GM23338 (cell line): ENCODE results near the gene IRAK1. TPM values are rescaled to one million over a fixed set of nuclear protein-coding genes. Genes with fewer than 3 reads are reported as not detected.

ENCODE experiments used
- ATAC-seq: fragments of 200-7000 bp; cut with Tn5 transposase; 3 replicates; pipeline ENCODE4 v1.9.1; 2020
- DNase-seq: peaks from one replicate; pipeline ENCODE4 v3.0.0-alpha.2; 2015; ENCODE audit warnings: low spot score
- H2AFZ ChIP-seq: fragments of 200-600 bp; sonication (generic); 2 replicates; pipeline ENCODE4 v1.8.0; 2016; ENCODE audit warnings: antibody characterized with exemption, mild to moderate bottlenecking, moderate library complexity
- H3F3A ChIP-seq: fragments of 200-600 bp; sonication (generic); replicated peaks from 2 replicates; pipeline ENCODE4 v1.8.0; 2017; ENCODE audit warnings: antibody characterized with exemption, mixed run types, low read depth
- H3K27ac ChIP-seq: fragments of 200-600 bp; sonication (generic); 2 replicates; pipeline ENCODE4 v1.6.1; 2016; ENCODE audit warnings: low read depth
- H3K27me3 ChIP-seq: fragments of 200-600 bp; sonication (generic); 2 replicates; pipeline ENCODE4 v1.8.0; 2016; ENCODE audit warnings: mild to moderate bottlenecking, mixed run types, moderate library complexity; ENCODE audit not compliant: insufficient read depth
- H3K36me3 ChIP-seq: fragments of 200-600 bp; sonication (generic); 2 replicates; pipeline ENCODE4 v1.8.0; 2016; ENCODE audit warnings: mild to moderate bottlenecking; ENCODE audit not compliant: insufficient read depth
- H3K4me1 ChIP-seq: fragments of 200-600 bp; sonication (generic); 2 replicates; pipeline ENCODE4 v1.8.0; 2016; ENCODE audit warnings: mild to moderate bottlenecking, moderate library complexity; ENCODE audit not compliant: insufficient read depth
- H3K4me2 ChIP-seq: fragments of 200-600 bp; sonication (generic); 2 replicates; pipeline ENCODE4 v1.7.1; 2017; ENCODE audit warnings: mixed run types
- H3K4me3 ChIP-seq: fragments of 200-600 bp; sonication (generic); 2 replicates; pipeline ENCODE4 v1.6.1; 2016; ENCODE audit warnings: mixed run types
- H3K79me2 ChIP-seq: fragments of 200-600 bp; sonication (generic); replicated peaks from 2 replicates; pipeline ENCODE4 v1.8.0; 2017; ENCODE audit warnings: mild to moderate bottlenecking; ENCODE audit not compliant: insufficient read depth
- H3K9me2 ChIP-seq: fragments of 200-600 bp; sonication (generic); 2 replicates; pipeline ENCODE4 v1.8.0; 2017; ENCODE audit not compliant: insufficient read depth
- H4K20me1 ChIP-seq: fragments of 200-600 bp; sonication (generic); replicated peaks from 2 replicates; pipeline ENCODE4 v1.8.0; 2017; ENCODE audit warnings: mild to moderate bottlenecking; ENCODE audit not compliant: insufficient read depth
- H3K27ac Mint-ChIP-seq: 2 replicates; pipeline ENCODE4 v1.8.0; 2020; ENCODE audit warnings: inconsistent platforms, mild to moderate bottlenecking, moderate library complexity, mixed read lengths
- H3K27me3 Mint-ChIP-seq: 3 replicates; pipeline ENCODE4 v1.8.0; 2022; ENCODE audit warnings: low read depth, mild to moderate bottlenecking, moderate library complexity, mixed read lengths, inconsistent platforms; ENCODE audit not compliant: insufficient read depth, poor library complexity
- H3K36me3 Mint-ChIP-seq: 3 replicates; pipeline ENCODE4 v1.8.0; 2021; ENCODE audit warnings: low read depth, mild to moderate bottlenecking, inconsistent platforms, moderate library complexity, mixed read lengths
- H3K4me1 Mint-ChIP-seq: 3 replicates; pipeline ENCODE4 v1.8.0; 2020; ENCODE audit warnings: mild to moderate bottlenecking, inconsistent platforms, mixed read lengths
- H3K4me3 Mint-ChIP-seq: 3 replicates; pipeline ENCODE4 v1.8.0; 2021; ENCODE audit warnings: moderate library complexity, mild to moderate bottlenecking, inconsistent platforms, mixed read lengths
- H3K9me3 Mint-ChIP-seq: 3 replicates; pipeline ENCODE4 v1.8.0; 2020; ENCODE audit warnings: moderate library complexity, mild to moderate bottlenecking, inconsistent platforms, mixed read lengths
- CREB1 ChIP-seq: fragments of 250-450 bp; sonication (Bioruptor Pico); IDR thresholded peaks from 2 replicates; pipeline ENCODE4 v1.5.0; 2020; ENCODE audit warnings: low read depth, mild to moderate bottlenecking, moderate library complexity
- EZH2 ChIP-seq: fragments of 200-600 bp; sonication (generic); IDR thresholded peaks from one replicate; pipeline ENCODE4 v1.8.0; 2017; ENCODE audit warnings: antibody characterized with exemption, mild to moderate bottlenecking, low read depth; ENCODE audit not compliant: unreplicated experiment
- EZH2phosphoT487 ChIP-seq: fragments of 200-600 bp; sonication (generic); IDR thresholded peaks from one replicate; pipeline ENCODE4 v1.8.1; 2018; ENCODE audit warnings: antibody characterized with exemption; ENCODE audit not compliant: unreplicated experiment
- JUNB ChIP-seq: IDR thresholded peaks from one replicate; pipeline ENCODE4 v1.6.1; 2016; ENCODE audit warnings: antibody characterized with exemption; ENCODE audit not compliant: unreplicated experiment
- NANOG ChIP-seq: IDR thresholded peaks from 2 replicates; pipeline ENCODE4 v1.6.1; 2016; ENCODE audit warnings: antibody characterized with exemption, borderline replicate concordance
- POLR2AphosphoS5 ChIP-seq: IDR thresholded peaks from 2 replicates; pipeline ENCODE4 v1.6.1; 2016; ENCODE audit warnings: antibody characterized with exemption, low read depth
- STAT1 ChIP-seq: IDR thresholded peaks from one replicate; pipeline ENCODE4 v1.6.1; 2016; ENCODE audit warnings: antibody characterized with exemption; ENCODE audit not compliant: unreplicated experiment
- ZNF114 ChIP-seq: fragments of 250-450 bp; sonication (Bioruptor Pico); IDR thresholded peaks from 2 replicates; pipeline ENCODE4 v1.5.0; 2020; ENCODE audit warnings: mild to moderate bottlenecking, moderate library complexity
- ZNF331 ChIP-seq: fragments of 250-450 bp; sonication (Bioruptor Pico); IDR thresholded peaks from 2 replicates; pipeline ENCODE4 v1.5.0; 2020; ENCODE audit warnings: low read depth, mild to moderate bottlenecking, moderate library complexity
- polyA plus RNA-seq: library from polyadenylated mRNA; unstranded; fragments of >200 nt; fragmentation: Nextera tagmentation; extraction: Ambion mirVana; gene quantifications from 2 replicates; pipeline ENCODE4 v1.2.1, GENCODE V29; 2016
- total RNA-seq: library from RNA; depleted of rRNA; stranded (reverse); fragments of >200 nt; shearing (Covaris generic); gene quantifications from 2 replicates; pipeline ENCODE4 v1.2.3, GENCODE V29; 2014
- TF ChIP-seq, protein P1 (sequence below): fragments of 250-450 bp; sonication (Bioruptor Pico); IDR thresholded peaks from 2 replicates; pipeline ENCODE4 v1.5.0; 2020; ENCODE audit warnings: mild to moderate bottlenecking, moderate library complexity
- TF ChIP-seq, protein P2 (sequence below): IDR thresholded peaks from 2 replicates; pipeline ENCODE4 v1.6.1; 2016; ENCODE audit warnings: antibody characterized with exemption
- TF ChIP-seq, protein P3 (sequence below), 2 experiments: fragments of 200-600 bp in 1 of 2; sonication (generic) in 1 of 2; conservative IDR thresholded peaks; 2 replicates each; pipeline versions ENCODE4 v1.5.1 to v1.6.1; 2016 to 2017; ENCODE audit warnings: antibody characterized with exemption in 2 of 2, low read depth in 2 of 2, mild to moderate bottlenecking in 2 of 2, moderate library complexity in 1 of 2
- TF ChIP-seq, protein P4 (sequence below): IDR thresholded peaks from one replicate; pipeline ENCODE4 v1.6.1; 2018; ENCODE audit warnings: antibody characterized with exemption; ENCODE audit not compliant: unreplicated experiment

The IRAK1 gene
- total and polyA plus RNA-seq, 2 experiments from 2014 or later: 21.6 to 38.0 TPM

DNA sequence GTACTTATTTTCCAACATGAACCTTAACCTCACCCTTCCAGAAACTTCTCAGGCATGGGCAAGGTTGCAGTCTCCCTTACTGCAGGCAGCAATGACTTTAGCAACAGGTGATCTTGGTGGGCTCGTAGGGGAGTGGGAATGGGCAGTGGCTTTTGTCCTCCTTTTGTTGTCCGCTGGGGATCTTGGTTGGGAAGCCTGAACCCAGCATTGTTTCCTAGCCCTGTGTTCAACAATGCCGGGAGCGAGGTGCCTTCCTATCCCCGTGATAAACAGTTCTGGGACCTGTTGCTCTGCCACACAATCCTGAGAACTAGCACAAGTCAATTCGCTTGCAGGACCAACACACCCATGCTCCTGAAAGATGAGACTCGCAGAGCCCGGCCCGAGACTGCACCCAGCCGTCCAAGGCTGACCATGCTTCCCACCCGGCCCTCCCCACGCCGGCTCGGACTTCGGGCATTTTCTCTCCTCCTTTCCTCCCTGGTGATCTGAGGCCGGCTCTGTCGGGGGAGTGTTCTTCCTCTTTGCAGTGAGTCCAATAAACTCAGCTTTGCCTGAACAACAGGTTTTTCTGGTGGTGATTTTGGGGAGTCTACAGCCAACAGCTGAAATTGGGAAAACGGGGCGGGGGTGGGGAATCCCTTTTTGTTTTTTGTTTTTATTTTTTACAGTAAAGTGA lies 20.2 kb downstream of the IRAK1 start:
- ATAC-seq: peak; percentile 55
- DNase-seq: peak; percentile 10
- Mint-ChIP-seq H3K27me3 (peaks cover 5% of the 10 kb centered on the region), H3K4me3 (no peak overlapping the region), H3K4me1 (peaks cover 11% of the 10 kb centered on the region; the same call in 2 of the 3 replicates), H3K36me3 (no peaks in the 10 kb centered on the region), H3K9me3 (no peaks in the 10 kb centered on the region; the same call in 2 of the 3 replicates), H3K27ac (peak overlapping the region; percentile 52; the same call in 1 of the 2 replicates)
- H2AFZ ChIP-seq: peak overlapping the region; percentile 18; the same call in 1 of the 2 replicates
- H3K4me3 ChIP-seq: no peak overlapping the region
- no peaks in the 10 kb centered on the region for H3K36me3 ChIP-seq
- no peaks in the 10 kb centered on the region for H3K9me2 ChIP-seq
- no peaks in the 10 kb centered on the region for H3K4me1 ChIP-seq
- H3K4me2 ChIP-seq: no peak overlapping the region
- H3K79me2 ChIP-seq: no peaks in the 10 kb centered on the region
- TF ChIP-seq ZNF331 (CRISPR knock-in tag) (no peak), EZH2phosphoT487 (no peak), POLR2AphosphoS5 (no peak), NANOG (no peak), JUNB (no peak), EZH2 (no peak), CREB1 (CRISPR knock-in tag) (no peak), ZNF114 (CRISPR knock-in tag) (no peak), STAT1 (no peak)
- TF ChIP-seq, protein P1, sequence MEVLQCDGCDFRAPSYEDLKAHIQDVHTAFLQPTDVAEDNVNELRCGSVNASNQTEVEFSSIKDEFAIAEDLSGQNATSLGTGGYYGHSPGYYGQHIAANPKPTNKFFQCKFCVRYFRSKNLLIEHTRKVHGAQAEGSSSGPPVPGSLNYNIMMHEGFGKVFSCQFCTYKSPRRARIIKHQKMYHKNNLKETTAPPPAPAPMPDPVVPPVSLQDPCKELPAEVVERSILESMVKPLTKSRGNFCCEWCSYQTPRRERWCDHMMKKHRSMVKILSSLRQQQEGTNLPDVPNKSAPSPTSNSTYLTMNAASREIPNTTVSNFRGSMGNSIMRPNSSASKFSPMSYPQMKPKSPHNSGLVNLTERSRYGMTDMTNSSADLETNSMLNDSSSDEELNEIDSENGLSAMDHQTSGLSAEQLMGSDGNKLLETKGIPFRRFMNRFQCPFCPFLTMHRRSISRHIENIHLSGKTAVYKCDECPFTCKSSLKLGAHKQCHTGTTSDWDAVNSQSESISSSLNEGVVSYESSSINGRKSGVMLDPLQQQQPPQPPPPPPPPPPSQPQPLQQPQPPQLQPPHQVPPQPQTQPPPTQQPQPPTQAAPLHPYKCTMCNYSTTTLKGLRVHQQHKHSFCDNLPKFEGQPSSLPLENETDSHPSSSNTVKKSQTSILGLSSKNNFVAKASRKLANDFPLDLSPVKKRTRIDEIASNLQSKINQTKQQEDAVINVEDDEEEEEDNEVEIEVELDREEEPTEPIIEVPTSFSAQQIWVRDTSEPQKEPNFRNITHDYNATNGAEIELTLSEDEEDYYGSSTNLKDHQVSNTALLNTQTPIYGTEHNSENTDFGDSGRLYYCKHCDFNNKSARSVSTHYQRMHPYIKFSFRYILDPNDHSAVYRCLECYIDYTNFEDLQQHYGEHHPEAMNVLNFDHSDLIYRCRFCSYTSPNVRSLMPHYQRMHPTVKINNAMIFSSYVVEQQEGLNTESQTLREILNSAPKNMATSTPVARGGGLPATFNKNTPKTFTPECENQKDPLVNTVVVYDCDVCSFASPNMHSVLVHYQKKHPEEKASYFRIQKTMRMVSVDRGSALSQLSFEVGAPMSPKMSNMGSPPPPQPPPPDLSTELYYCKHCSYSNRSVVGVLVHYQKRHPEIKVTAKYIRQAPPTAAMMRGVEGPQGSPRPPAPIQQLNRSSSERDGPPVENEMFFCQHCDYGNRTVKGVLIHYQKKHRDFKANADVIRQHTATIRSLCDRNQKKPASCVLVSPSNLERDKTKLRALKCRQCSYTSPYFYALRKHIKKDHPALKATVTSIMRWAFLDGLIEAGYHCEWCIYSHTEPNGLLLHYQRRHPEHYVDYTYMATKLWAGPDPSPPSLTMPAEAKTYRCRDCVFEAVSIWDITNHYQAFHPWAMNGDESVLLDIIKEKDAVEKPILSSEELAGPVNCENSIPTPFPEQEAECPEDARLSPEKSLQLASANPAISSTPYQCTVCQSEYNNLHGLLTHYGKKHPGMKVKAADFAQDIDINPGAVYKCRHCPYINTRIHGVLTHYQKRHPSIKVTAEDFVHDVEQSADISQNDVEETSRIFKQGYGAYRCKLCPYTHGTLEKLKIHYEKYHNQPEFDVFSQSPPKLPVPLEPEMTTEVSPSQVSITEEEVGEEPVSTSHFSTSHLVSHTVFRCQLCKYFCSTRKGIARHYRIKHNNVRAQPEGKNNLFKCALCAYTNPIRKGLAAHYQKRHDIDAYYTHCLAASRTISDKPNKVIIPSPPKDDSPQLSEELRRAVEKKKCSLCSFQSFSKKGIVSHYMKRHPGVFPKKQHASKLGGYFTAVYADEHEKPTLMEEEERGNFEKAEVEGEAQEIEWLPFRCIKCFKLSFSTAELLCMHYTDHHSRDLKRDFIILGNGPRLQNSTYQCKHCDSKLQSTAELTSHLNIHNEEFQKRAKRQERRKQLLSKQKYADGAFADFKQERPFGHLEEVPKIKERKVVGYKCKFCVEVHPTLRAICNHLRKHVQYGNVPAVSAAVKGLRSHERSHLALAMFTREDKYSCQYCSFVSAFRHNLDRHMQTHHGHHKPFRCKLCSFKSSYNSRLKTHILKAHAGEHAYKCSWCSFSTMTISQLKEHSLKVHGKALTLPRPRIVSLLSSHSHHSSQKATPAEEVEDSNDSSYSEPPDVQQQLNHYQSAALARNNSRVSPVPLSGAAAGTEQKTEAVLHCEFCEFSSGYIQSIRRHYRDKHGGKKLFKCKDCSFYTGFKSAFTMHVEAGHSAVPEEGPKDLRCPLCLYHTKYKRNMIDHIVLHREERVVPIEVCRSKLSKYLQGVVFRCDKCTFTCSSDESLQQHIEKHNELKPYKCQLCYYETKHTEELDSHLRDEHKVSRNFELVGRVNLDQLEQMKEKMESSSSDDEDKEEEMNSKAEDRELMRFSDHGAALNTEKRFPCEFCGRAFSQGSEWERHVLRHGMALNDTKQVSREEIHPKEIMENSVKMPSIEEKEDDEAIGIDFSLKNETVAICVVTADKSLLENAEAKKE (CRISPR knock-in tag): no peak
- TF ChIP-seq, protein P2, sequence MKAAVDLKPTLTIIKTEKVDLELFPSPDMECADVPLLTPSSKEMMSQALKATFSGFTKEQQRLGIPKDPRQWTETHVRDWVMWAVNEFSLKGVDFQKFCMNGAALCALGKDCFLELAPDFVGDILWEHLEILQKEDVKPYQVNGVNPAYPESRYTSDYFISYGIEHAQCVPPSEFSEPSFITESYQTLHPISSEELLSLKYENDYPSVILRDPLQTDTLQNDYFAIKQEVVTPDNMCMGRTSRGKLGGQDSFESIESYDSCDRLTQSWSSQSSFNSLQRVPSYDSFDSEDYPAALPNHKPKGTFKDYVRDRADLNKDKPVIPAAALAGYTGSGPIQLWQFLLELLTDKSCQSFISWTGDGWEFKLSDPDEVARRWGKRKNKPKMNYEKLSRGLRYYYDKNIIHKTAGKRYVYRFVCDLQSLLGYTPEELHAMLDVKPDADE: no peak
- TF ChIP-seq, protein P3, sequence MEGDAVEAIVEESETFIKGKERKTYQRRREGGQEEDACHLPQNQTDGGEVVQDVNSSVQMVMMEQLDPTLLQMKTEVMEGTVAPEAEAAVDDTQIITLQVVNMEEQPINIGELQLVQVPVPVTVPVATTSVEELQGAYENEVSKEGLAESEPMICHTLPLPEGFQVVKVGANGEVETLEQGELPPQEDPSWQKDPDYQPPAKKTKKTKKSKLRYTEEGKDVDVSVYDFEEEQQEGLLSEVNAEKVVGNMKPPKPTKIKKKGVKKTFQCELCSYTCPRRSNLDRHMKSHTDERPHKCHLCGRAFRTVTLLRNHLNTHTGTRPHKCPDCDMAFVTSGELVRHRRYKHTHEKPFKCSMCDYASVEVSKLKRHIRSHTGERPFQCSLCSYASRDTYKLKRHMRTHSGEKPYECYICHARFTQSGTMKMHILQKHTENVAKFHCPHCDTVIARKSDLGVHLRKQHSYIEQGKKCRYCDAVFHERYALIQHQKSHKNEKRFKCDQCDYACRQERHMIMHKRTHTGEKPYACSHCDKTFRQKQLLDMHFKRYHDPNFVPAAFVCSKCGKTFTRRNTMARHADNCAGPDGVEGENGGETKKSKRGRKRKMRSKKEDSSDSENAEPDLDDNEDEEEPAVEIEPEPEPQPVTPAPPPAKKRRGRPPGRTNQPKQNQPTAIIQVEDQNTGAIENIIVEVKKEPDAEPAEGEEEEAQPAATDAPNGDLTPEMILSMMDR (conservative IDR thresholded peaks at IDR 0.05; ENCODE audit: low read depth in 2 of 2): no peak
- TF ChIP-seq, protein P4, sequence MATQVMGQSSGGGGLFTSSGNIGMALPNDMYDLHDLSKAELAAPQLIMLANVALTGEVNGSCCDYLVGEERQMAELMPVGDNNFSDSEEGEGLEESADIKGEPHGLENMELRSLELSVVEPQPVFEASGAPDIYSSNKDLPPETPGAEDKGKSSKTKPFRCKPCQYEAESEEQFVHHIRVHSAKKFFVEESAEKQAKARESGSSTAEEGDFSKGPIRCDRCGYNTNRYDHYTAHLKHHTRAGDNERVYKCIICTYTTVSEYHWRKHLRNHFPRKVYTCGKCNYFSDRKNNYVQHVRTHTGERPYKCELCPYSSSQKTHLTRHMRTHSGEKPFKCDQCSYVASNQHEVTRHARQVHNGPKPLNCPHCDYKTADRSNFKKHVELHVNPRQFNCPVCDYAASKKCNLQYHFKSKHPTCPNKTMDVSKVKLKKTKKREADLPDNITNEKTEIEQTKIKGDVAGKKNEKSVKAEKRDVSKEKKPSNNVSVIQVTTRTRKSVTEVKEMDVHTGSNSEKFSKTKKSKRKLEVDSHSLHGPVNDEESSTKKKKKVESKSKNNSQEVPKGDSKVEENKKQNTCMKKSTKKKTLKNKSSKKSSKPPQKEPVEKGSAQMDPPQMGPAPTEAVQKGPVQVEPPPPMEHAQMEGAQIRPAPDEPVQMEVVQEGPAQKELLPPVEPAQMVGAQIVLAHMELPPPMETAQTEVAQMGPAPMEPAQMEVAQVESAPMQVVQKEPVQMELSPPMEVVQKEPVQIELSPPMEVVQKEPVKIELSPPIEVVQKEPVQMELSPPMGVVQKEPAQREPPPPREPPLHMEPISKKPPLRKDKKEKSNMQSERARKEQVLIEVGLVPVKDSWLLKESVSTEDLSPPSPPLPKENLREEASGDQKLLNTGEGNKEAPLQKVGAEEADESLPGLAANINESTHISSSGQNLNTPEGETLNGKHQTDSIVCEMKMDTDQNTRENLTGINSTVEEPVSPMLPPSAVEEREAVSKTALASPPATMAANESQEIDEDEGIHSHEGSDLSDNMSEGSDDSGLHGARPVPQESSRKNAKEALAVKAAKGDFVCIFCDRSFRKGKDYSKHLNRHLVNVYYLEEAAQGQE: no peak
- no peaks in the 10 kb centered on the region for H3F3A ChIP-seq
- H3K27me3 ChIP-seq: no peaks in the 10 kb centered on the region
- no peaks in the 10 kb centered on the region for H4K20me1 ChIP-seq
- H3K27ac ChIP-seq: no peak overlapping the region
